Naive B cell (primary cell): Measurements from ENCODE around the gene PRKD2. TPM values are rescaled to one million over a fixed set of nuclear protein-coding genes. Genes with fewer than 3 reads are reported as not detected.
A peak's percentile ranks its signal among the peaks of the same experiment; 100 is the strongest.

Source experiments
- ATAC-seq, 2 donors: fragments of 150-1000 bp; cut with Tn5 transposase; 2 replicates each; pipeline ENCODE4 v1.10.0; 2021; ENCODE audit warnings: low read depth in 2 of 2, mild to moderate bottlenecking in 2 of 2, moderate library complexity in 2 of 2
- DNase-seq: peaks from one replicate; pipeline ENCODE4 v3.0.0; 2022
- H3K27ac Mint-ChIP-seq, 6 donors: one replicate each; pipeline ENCODE4 v1.8.0; 2020 to 2022; ENCODE audit warnings: mild to moderate bottlenecking in 6 of 6, mixed read lengths in 6 of 6, moderate library complexity in 5 of 6, inconsistent platforms in 2 of 6
- H3K27me3 Mint-ChIP-seq, 3 donors: one replicate each; pipeline ENCODE4 v1.8.0; 2021 to 2022; ENCODE audit warnings: mixed read lengths in 3 of 3, mild to moderate bottlenecking in 1 of 3
- H3K36me3 Mint-ChIP-seq, 2 donors: one replicate each; pipeline ENCODE4 v1.8.0; 2020 to 2022; ENCODE audit warnings: mixed read lengths in 2 of 2, inconsistent platforms in 1 of 2, mild to moderate bottlenecking in 1 of 2
- H3K4me1 Mint-ChIP-seq, 3 donors: one replicate each; pipeline ENCODE4 v1.8.0; 2020 to 2022; ENCODE audit warnings: mixed read lengths in 3 of 3, inconsistent platforms in 1 of 3, mild to moderate bottlenecking in 1 of 3, moderate library complexity in 1 of 3
- H3K4me3 Mint-ChIP-seq, 8 donors: one replicate each; pipeline ENCODE4 v1.8.0; 2020 to 2022; ENCODE audit warnings: mild to moderate bottlenecking in 8 of 8, mixed read lengths in 8 of 8, moderate library complexity in 8 of 8, inconsistent platforms in 2 of 8
- H3K9me3 Mint-ChIP-seq, 7 donors: one replicate each; pipeline ENCODE4 v1.8.0; 2020 to 2022; ENCODE audit warnings: mixed read lengths in 7 of 7, mild to moderate bottlenecking in 5 of 7, inconsistent platforms in 2 of 7, moderate library complexity in 1 of 7
- polyA plus RNA-seq, 6 donors: library from polyadenylated mRNA; unstranded; fragments of 300-500 nt; fragmentation: Illumina TruSeq; gene quantifications; one replicate each; pipeline ENCODE4 v1.2.3, GENCODE V29; 2021; ENCODE audit warnings: low read depth in 6 of 6

The PRKD2 gene
- polyA plus RNA-seq, 6 donors from 2014 or later: 66.7 to 156 (median 72.6) TPM

DNA sequence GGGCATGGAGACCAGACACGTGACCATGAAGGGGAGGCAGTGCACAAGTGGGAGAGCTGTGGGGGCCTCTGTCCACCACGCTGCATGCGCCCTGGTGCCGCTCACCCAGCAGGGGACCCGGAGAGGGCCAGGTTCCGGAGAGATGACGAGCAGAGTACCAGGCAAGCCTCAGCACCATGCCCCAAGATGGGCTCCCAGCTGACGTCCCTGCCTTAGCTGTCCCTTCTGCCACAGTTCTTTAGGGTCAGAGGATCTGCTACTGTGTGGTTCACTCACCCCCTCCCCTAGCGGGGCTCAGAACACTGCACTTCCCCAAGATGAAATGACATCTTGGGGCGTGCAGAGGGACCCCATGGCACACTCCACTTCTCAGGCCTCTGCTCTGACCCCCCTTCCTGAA lies 9.6 kb upstream of the PRKD2 start:
- ATAC-seq: no peak
- Mint-ChIP-seq H3K27ac (peak overlapping the region in 3 of 6 donors; percentile 7 to 81 (median 57)), H3K9me3 (no peaks in the 10 kb centered on the region), H3K4me3 (peak overlapping the region in 1 of 8 donors; percentile 39), H3K36me3 (peaks cover 0 to 24% of the 10 kb centered on the region in 2 donors), H3K4me1 (peaks cover 44 to 70% (median 47%) of the 10 kb centered on the region in 3 donors), H3K27me3 (no peaks in the 10 kb centered on the region)
- no peak for DNase-seq

DNA sequence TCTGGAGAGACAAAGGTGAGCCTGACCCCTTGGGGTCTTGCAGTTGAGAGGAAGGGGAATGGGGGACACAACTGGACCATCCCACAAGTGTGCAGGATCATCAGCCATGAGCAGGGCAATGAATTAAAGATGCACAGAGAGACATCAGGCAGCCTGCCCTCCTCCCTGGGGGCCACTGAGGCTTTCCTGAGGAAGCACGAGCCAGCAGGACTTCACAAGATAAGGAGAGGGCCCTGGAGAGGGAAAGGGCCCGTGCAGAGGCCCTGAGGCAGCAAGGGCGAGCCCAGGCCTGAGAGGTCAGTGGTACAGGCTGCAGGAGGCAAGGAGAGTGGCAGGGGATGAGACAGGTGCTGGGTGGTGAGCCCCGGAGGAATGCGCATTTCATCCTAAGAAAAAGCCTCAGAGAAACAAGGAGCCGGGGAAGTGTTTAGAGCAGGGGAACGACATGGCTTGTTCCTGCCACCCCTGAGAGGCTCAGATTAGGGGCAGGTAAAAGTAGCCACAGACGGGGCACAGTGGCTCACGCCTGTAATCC lies 9.0 kb upstream of the PRKD2 start:
- Mint-ChIP-seq H3K36me3 (peaks cover 0 to 23% of the 10 kb centered on the region in 2 donors), H3K4me3 (peak overlapping the region in 1 of 8 donors; percentile 39), H3K9me3 (no peaks in the 10 kb centered on the region), H3K27ac (peak overlapping the region in 5 of 6 donors; percentile 32 to 81 (median 73)), H3K4me1 (peaks cover 44 to 70% (median 50%) of the 10 kb centered on the region in 3 donors), H3K27me3 (no peaks in the 10 kb centered on the region)
- ATAC-seq: no peak
- DNase-seq: no peak

DNA sequence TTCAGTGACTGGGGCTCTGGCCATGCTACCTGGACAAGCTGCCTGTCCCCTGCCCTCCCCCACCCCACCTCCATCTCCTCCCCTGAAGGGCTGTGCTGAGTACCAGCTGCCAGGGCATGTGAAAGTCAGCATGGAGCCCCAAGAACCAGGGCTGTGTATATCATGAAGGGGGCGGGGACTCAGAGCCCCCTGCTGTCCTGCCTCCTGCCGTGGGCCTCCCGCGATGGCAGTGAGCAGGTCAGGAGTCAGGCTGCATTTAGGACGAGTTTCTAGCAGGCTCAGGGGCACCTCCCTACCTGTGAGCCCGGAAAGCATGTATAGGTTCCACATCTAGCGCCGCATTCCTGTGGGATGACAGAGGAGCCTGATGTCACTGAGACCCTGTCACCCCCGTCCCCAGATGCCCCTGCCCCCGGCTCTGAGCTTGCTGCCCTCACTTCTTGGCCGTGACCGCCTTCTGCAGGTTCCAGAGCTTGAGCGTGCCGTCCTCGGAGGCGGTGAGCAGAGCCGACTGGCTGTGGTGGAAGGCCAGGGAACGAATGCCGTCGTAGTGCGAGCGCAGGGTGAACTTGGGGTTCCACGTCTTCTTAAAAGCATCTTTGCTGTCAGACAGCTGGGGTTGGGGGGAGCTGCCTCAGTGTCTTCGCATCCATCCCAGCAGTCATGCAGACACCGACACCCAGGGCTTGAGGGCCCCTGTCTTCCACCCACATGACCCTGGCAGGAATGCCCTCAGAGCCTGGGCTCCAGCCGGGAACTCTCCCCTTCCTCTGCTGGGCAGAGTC lies 8.3 kb upstream of the PRKD2 start:
- DNase-seq (no peak), ATAC-seq (no peak)
- H3K27ac Mint-ChIP-seq: peak overlapping the region in 3 of 6 donors; percentile 32 to 81 (median 81)
- peaks cover 0 to 23% of the 10 kb centered on the region in 2 donors for H3K36me3 Mint-ChIP-seq
- H3K4me1 Mint-ChIP-seq: peaks cover 47 to 73% (median 52%) of the 10 kb centered on the region in 3 donors
- H3K4me3 Mint-ChIP-seq: no peak overlapping the region
- H3K27me3 Mint-ChIP-seq: no peaks in the 10 kb centered on the region
- no peaks in the 10 kb centered on the region for H3K9me3 Mint-ChIP-seq

DNA sequence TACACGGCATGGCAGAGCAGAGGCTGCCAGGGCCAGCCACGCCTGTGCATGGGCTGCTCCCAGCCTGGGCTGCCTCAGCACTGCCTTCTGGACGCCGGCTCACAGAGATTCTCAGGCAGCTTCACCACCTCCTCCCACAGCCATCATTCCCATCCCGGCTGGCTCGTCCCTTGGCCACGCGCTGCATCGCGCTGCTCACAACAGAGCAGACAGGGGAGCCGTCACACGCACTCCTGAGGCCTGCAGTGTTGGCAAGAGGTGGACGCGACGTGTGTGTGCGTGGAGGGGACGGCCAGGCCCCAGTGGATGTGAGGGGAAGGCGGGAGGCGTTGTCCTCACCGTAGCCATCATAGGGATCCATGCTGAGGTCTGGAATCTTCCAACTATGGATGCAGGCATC lies 7.6 kb upstream of the PRKD2 start:
- H3K36me3 Mint-ChIP-seq: peaks cover 0 to 23% of the 10 kb centered on the region in 2 donors
- H3K27me3 Mint-ChIP-seq: no peaks in the 10 kb centered on the region
- no peak for DNase-seq
- peaks cover 54 to 81% (median 54%) of the 10 kb centered on the region in 3 donors for H3K4me1 Mint-ChIP-seq
- H3K9me3 Mint-ChIP-seq: no peaks in the 10 kb centered on the region
- peak overlapping the region in 1 of 6 donors; percentile 86 for H3K27ac Mint-ChIP-seq
- H3K4me3 Mint-ChIP-seq: peak overlapping the region in 5 of 8 donors; percentile 12 to 65 (median 22)
- ATAC-seq: no peak

DNA sequence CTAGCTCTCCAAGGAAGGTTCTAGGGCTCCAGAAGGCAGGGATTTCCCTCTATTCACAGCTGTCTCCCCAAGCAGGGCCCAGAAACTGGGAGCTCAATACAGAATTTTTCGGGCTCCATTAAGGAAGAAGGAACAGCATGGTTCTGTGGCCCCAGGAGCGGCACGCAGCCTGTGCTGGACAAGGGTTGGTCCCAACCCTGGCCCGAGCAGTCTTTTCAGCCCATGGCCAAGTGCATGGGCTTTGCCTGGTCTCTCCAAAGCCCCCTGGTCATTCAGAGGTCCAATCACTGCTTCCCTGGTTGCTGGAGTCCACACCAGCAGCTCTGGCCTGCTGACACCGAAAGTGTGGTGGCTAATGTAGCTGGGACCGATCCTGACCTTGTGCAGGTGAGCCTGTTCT lies 6.6 kb upstream of the PRKD2 start:
- Mint-ChIP-seq H3K4me3 (peak overlapping the region in 7 of 8 donors; percentile 41 to 85 (median 71)), H3K36me3 (peaks cover 0 to 23% of the 10 kb centered on the region in 2 donors)
- no peak for ATAC-seq

DNA sequence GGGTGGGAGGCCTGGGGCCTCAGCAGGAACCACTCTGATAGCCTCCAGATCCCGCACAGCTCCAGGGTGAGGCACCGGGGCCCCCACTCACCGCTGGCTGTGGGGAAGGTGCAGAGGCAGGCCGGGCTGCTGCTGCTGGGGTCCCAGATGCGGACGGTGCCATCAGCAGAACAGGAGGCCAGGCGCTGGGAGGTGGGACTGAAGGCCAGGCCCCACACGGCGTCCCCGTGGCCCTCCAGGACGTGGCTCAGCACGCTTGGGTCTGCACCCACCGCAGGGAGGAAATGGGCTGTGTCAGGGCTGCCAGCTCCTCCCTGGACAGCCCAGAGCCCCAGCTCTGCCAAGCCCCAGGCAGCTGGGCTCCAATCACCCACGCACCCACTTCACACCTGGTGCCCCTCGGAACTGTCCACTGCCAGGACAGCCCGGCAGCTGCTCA lies 6.1 kb upstream of the PRKD2 start:
- Mint-ChIP-seq H3K4me1 (peaks cover 58 to 83% (median 58%) of the 10 kb centered on the region in 3 donors), H3K27ac (peak overlapping the region in 3 of 6 donors; percentile 27 to 86 (median 82)), H3K9me3 (no peaks in the 10 kb centered on the region), H3K27me3 (no peaks in the 10 kb centered on the region), H3K4me3 (peak overlapping the region in 7 of 8 donors; percentile 54 to 91 (median 81)), H3K36me3 (peaks cover 0 to 23% of the 10 kb centered on the region in 2 donors)
- ATAC-seq (no peak), DNase-seq (no peak)

More for the DNA sequence above, 6.6 kb upstream of the PRKD2 start:
- Mint-ChIP-seq H3K4me1 (peaks cover 54 to 81% (median 56%) of the 10 kb centered on the region in 3 donors), H3K27ac (peak overlapping the region in 4 of 6 donors; percentile 27 to 86 (median 64)), H3K27me3 (no peaks in the 10 kb centered on the region), H3K9me3 (no peaks in the 10 kb centered on the region)
- no peak for DNase-seq

DNA sequence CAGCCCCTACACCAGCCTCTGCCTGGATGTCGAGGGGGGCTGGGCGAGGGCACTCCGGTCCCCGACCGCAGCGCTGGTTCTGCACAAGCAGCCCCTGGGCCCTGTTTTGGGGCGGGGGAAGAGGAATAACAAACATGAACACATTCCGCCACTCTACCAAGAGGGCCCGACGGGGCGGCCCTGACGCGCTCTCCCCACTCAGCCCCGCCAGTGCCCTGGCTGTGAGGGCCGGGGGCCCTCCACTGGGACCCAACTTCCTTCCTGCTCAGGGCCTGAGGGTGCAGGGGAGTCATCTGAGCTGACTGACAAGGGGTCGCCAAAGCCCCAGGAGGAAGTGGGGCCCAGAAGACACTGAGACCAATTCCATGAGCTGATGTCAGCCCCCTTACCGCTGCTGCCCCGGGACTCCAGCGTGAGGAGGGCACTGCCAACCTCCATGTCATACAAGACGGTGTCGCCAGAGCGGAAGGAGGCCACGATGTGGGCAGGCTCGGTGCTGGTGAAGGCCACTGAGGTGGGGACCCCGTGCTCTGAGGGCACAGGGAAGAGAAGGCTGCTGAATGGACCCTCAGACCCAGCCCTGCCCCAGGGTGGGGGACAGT lies 5.6 kb upstream of the PRKD2 start:
- Mint-ChIP-seq H3K36me3 (peaks cover 0 to 20% of the 10 kb centered on the region in 2 donors), H3K4me3 (peak overlapping the region; percentile 15 to 91 (median 78)), H3K4me1 (peaks cover 60 to 85% (median 63%) of the 10 kb centered on the region in 3 donors), H3K27me3 (no peaks in the 10 kb centered on the region), H3K27ac (peak overlapping the region; percentile 64 to 92 (median 82)), H3K9me3 (no peaks in the 10 kb centered on the region)
- DNase-seq: peak; percentile 41
- no peak for ATAC-seq

DNA sequence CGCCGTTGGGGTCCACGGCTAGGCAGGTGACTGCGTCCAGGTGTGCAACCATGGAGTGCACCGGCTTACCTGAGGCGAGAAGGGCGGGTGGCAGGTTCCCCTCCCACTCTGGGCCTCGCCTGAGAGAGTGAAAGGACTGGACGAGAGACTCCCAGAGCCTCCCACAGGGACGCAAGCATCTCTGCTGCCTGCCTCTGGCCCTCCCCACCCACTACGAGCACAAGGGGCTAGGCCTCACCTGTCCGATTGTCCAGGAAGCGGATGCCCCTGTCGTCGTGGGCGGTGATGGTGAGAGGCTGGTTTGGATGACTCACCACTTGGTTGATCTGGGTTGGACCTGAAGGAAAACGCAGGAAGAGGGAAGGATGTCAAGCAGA lies 5.1 kb upstream of the PRKD2 start:
- Mint-ChIP-seq H3K4me1 (peaks cover 58 to 82% (median 59%) of the 10 kb centered on the region in 3 donors), H3K9me3 (no peaks in the 10 kb centered on the region), H3K4me3 (peak overlapping the region; percentile 15 to 91 (median 78)), H3K27me3 (no peaks in the 10 kb centered on the region), H3K36me3 (peaks cover 0 to 15% of the 10 kb centered on the region in 2 donors), H3K27ac (peak overlapping the region in 5 of 6 donors; percentile 67 to 92 (median 84))
- DNase-seq (no peak), ATAC-seq (no peak)

DNA sequence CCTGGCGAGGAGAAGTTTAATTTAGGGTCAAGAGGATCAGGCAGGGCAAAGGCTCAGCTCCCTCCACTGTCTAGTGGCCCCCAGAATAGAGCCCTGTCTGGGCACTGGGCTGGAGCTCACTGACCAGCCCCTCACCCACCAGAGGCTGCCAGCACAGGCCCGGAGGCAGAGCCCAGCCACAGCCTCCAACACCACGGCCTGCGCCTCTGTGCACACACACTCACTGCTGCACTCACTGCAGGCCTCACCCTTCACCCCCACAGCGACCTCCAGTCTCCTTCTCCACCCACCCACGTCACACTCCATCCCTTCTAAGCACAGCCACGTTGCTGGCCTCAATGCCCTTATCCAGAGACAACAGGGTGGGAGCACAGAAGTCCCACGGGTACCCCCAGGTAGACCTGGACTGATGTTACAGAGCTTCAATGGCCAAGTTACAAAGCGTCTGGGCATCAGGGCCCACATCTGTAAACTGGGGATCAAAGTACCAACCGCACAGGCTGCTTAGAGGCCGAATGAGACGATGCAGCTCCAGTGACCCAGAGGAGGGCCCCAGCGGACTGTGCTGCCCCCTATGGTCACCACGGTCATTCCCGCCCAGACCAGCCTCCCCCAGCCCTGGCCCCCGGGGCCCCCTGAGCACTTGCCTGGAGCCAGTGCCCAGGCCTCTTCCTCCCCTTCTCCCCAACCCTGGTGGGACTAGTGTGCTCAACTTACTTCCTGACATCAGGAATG lies 4.5 kb upstream of the PRKD2 start:
- Mint-ChIP-seq H3K36me3 (peaks cover 0 to 14% of the 10 kb centered on the region in 2 donors), H3K9me3 (no peaks in the 10 kb centered on the region), H3K4me1 (peaks cover 59 to 79% (median 60%) of the 10 kb centered on the region in 3 donors), H3K27ac (peak overlapping the region; percentile 38 to 97 (median 78)), H3K27me3 (no peaks in the 10 kb centered on the region), H3K4me3 (peak overlapping the region; percentile 15 to 91 (median 78))
- DNase-seq (no peak), ATAC-seq (no peak)

DNA sequence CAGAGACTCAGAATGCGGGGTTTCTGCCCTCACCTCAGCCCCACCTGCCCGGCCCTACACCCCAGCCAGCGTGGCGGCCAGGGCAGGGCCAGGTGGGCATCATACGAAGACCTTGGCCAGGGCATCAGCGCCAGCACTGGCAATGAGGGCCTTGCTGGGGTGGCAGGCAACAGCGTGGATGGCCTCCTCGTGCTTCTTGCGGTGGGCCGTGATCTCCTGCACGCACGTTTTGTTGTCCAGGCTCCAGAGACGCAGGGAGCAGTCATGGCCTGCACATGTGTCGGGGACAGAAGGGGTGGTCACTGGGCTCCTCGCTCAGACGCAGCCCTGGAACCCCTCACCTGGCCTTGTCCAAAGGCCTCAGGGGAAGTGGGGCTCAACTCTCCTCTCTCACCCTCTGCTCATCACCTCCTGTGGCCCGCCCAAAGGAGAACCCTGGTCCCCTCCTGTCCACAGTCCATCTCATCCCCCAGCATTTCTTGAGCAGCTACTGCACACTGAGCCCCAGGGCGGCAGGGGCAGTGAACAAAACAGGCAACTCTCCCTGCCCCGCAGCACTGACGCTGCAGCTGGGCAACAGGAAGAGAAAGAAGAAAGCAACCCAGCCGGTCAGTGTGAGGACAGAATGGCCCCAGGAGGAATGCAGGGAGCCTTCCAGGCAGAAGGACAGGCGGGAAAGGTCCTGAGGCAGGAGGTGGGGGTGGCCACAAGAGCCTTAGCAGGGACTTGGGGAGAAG lies 3.8 kb upstream of the PRKD2 start:
- H3K36me3 Mint-ChIP-seq: peaks cover 0 to 12% of the 10 kb centered on the region in 2 donors
- peaks cover 61 to 77% (median 62%) of the 10 kb centered on the region in 3 donors for H3K4me1 Mint-ChIP-seq
- peak overlapping the region in 4 of 6 donors; percentile 76 to 97 (median 82) for H3K27ac Mint-ChIP-seq
- no peaks in the 10 kb centered on the region for H3K9me3 Mint-ChIP-seq
- H3K4me3 Mint-ChIP-seq: peak overlapping the region in 7 of 8 donors; percentile 43 to 80 (median 71)
- ATAC-seq (no peak), DNase-seq (no peak)
- H3K27me3 Mint-ChIP-seq: no peaks in the 10 kb centered on the region

DNA sequence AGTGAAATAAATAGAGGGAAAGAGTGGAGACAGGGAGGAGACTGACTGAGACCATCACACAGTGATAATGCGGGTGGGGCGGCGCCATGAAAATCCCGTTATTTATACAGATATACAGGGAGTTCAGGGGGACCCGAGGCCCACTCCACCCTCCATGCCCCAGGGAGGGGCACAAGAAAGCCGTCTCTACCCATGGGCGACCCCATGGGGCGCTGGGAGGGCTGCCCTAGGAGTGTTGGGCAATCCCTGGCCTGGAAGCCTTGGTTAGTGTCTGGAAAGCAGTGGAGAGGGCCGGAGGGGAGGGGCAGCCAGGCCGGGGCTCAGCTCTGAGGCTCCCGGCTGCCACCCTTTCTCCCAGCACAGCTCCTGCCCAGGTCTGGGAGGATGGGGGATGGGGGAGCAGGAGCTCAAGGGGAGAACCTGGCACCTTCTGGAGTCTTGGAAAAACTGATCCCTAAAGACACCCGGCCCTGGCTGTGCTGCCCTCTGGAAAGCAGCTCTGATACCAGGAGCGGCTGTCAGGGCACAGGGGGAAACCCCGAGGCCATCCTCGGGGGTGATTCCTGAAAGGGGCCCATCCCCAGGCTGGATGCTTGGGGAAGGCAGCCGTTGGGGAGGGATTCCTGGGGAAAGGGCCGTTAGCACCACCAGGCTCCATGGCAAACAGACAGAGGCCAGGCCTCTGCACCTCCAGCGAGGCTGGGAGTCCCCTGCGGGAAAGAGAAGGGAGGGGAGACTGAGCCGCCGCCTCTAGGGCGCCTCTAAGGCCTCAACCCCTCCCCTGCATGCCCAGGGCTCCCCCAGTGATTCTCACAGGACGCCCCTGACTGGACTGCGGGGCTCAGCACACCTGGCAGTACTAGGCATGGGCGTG lies 3.0 kb upstream of the PRKD2 start:
- H3K27me3 Mint-ChIP-seq: no peaks in the 10 kb centered on the region
- H3K4me3 Mint-ChIP-seq: peak overlapping the region; percentile 92 to 99 (median 96)
- H3K9me3 Mint-ChIP-seq: no peaks in the 10 kb centered on the region
- H3K36me3 Mint-ChIP-seq: peaks cover 0 to 9% of the 10 kb centered on the region in 2 donors
- H3K27ac Mint-ChIP-seq: peak overlapping the region; percentile 75 to 99 (median 94)
- ATAC-seq: no peak
- DNase-seq: no peak
- peaks cover 66 to 82% (median 70%) of the 10 kb centered on the region in 3 donors for H3K4me1 Mint-ChIP-seq
